GM21423 (cell line): ENCODE data around the gene NDST3.

Experiments
- ATAC-seq: cut with Tn5 transposase; IDR thresholded peaks from one replicate; pipeline ENCODE4 v1.9.1; 2021; ENCODE audit warnings: mild to moderate bottlenecking, moderate library complexity; ENCODE audit not compliant: unreplicated experiment

Gene NDST3

GRCh38 chr4:118034053-118034785 lies at the start of gene NDST3:
Gene NDST3, plus strand, starts transcription at chr4:118034486. Its CDS starts 19,425 bp downstream, at chr4:118053911.
- ATAC-seq = no peak

- no peak for ATAC-seq
These were observed 48.0 kb upstream of the NDST3 start for GRCh38 chr4:117986321-117986720.

GRCh38 chr4:117987464-117987863 lies 46.8 kb upstream of the NDST3 start:
- ATAC-seq = no peak

- no peak for ATAC-seq
These were observed 37.4 kb upstream of the NDST3 start for GRCh38 chr4:117996891-117997290.

- ATAC-seq = no peak
These were observed 30.2 kb upstream of the NDST3 start for GRCh38 chr4:118004088-118004487.

- ATAC-seq = no peak
These were observed 28.4 kb upstream of the NDST3 start for GRCh38 chr4:118005883-118006282.

- ATAC-seq = no peak
These were observed 22.1 kb upstream of the NDST3 start for GRCh38 chr4:118012142-118012541.

- no peak for ATAC-seq
These were observed 19.5 kb upstream of the NDST3 start for GRCh38 chr4:118014831-118015230.

- ATAC-seq = no peak
These were observed 15.7 kb upstream of the NDST3 start for GRCh38 chr4:118018381-118019145.

GRCh38 chr4:118026806-118027205 lies 7.5 kb upstream of the NDST3 start:
- no peak for ATAC-seq

GRCh38 chr4:118029224-118029623 lies 5.1 kb upstream of the NDST3 start:
- no peak for ATAC-seq

- no peak for ATAC-seq
These were observed 1.6 kb upstream of the NDST3 start for GRCh38 chr4:118032691-118033090.

GRCh38 chr4:118033148-118034052 lies 886 bp upstream of the NDST3 start:
- no peak for ATAC-seq

GRCh38 chr4:118035309-118035708 lies 1.0 kb downstream of the NDST3 start:
- no peak for ATAC-seq

- ATAC-seq = no peak
These were observed 2.0 kb downstream of the NDST3 start for GRCh38 chr4:118036336-118036735.

- ATAC-seq = no peak
These were observed 3.7 kb downstream of the NDST3 start for GRCh38 chr4:118037955-118038354.

GRCh38 chr4:118046323-118046722 lies 12.0 kb downstream of the NDST3 start:
- ATAC-seq = no peak

- ATAC-seq = no peak
These were observed 12.8 kb downstream of the NDST3 start for GRCh38 chr4:118047043-118047442.

- no peak for ATAC-seq
These were observed 24.7 kb downstream of the NDST3 start for GRCh38 chr4:118058955-118059354.

- no peak for ATAC-seq
These were observed 25.1 kb downstream of the NDST3 start for GRCh38 chr4:118059397-118059796.
